ENCODE results near the gene FHAD1.

FHAD1 gene

GRCh38 chr1:15243275-15244043 lies 3.6 kb upstream of the FHAD1 start:
- no peak; the same call in 2 of the 3 replicates for ATAC-seq
- no peak for TF ChIP-seq TCF4 (CRISPR knock-in tag; IDR thresholded peaks at IDR 0.05; ENCODE audit: borderline replicate concordance)

GRCh38 chr1:15244813-15245212 lies 2.2 kb upstream of the FHAD1 start:
- TF ChIP-seq ISL1 (CRISPR knock-in tag; IDR thresholded peaks at IDR 0.05) (no peak), BACH2 (CRISPR knock-in tag; IDR thresholded peaks at IDR 0.05; ENCODE audit: borderline replicate concordance) (no peak), OSR1 (CRISPR knock-in tag; IDR thresholded peaks at IDR 0.05) (no peak), ZFP3 (CRISPR knock-in tag; IDR thresholded peaks at IDR 0.05) (no peak), GLIS3 (CRISPR knock-in tag; IDR thresholded peaks at IDR 0.05) (no peak), PATZ1 (CRISPR knock-in tag; IDR thresholded peaks at IDR 0.05; ENCODE audit: borderline replicate concordance) (no peak), CSDC2 (CRISPR knock-in tag; IDR thresholded peaks at IDR 0.05) (no peak), SNAI2 (CRISPR knock-in tag; IDR thresholded peaks at IDR 0.05) (no peak), ESRRG (CRISPR knock-in tag; IDR thresholded peaks at IDR 0.05) (no peak), POU6F1 (CRISPR knock-in tag; IDR thresholded peaks at IDR 0.05; ENCODE audit: borderline replicate concordance, low read depth) (no peak), ZC3H10 (CRISPR knock-in tag; IDR thresholded peaks at IDR 0.05) (no peak), CSRNP3 (CRISPR knock-in tag; IDR thresholded peaks at IDR 0.05) (no peak), CREB5 (CRISPR knock-in tag; IDR thresholded peaks at IDR 0.05; ENCODE audit: low read depth) (no peak), ZFP30 (CRISPR knock-in tag; IDR thresholded peaks at IDR 0.05) (no peak), TCF4 (CRISPR knock-in tag; IDR thresholded peaks at IDR 0.05; ENCODE audit: borderline replicate concordance) (no peak), TSHZ2 (CRISPR knock-in tag; IDR thresholded peaks at IDR 0.05) (no peak), TOX (CRISPR knock-in tag; IDR thresholded peaks at IDR 0.05; ENCODE audit: borderline replicate concordance) (no peak)
- no peak for ATAC-seq

- no peak for ATAC-seq
- TF ChIP-seq TSHZ2 (CRISPR knock-in tag; IDR thresholded peaks at IDR 0.05) (no peak), GLIS3 (CRISPR knock-in tag; IDR thresholded peaks at IDR 0.05) (no peak), TCF4 (CRISPR knock-in tag; IDR thresholded peaks at IDR 0.05; ENCODE audit: borderline replicate concordance) (no peak), RARB (CRISPR knock-in tag; IDR thresholded peaks at IDR 0.05) (no peak), POU6F1 (CRISPR knock-in tag; IDR thresholded peaks at IDR 0.05; ENCODE audit: borderline replicate concordance, low read depth) (no peak), ISL1 (CRISPR knock-in tag; IDR thresholded peaks at IDR 0.05) (no peak), ZFP30 (CRISPR knock-in tag; IDR thresholded peaks at IDR 0.05) (no peak), BACH2 (CRISPR knock-in tag; IDR thresholded peaks at IDR 0.05; ENCODE audit: borderline replicate concordance) (no peak), SNAI2 (CRISPR knock-in tag; IDR thresholded peaks at IDR 0.05) (no peak), ARNTL (CRISPR knock-in tag; IDR thresholded peaks at IDR 0.05; ENCODE audit: borderline replicate concordance, low read depth) (no peak), ZFP3 (CRISPR knock-in tag; IDR thresholded peaks at IDR 0.05) (no peak), ZNF8 (CRISPR knock-in tag; IDR thresholded peaks at IDR 0.05) (no peak), TOX (CRISPR knock-in tag; IDR thresholded peaks at IDR 0.05; ENCODE audit: borderline replicate concordance) (no peak), ESRRG (CRISPR knock-in tag; IDR thresholded peaks at IDR 0.05) (no peak)
These were observed 1.2 kb upstream of the FHAD1 start for GRCh38 chr1:15245593-15246360.

Measured in SK-N-SH treated with all-trans-retinoic acid at 6 μM for 48 hours (cell line).